AG04449 (cell line): ENCODE results near the gene LPP.

Source experiments
- CTCF ChIA-PET: fragments of 350-600 bp; formaldehyde crosslinking; extraction: SDS; loops from one replicate; lab custom pipeline; 2021; ENCODE audit warnings: antibody characterized with exemption; lab: Yijun Ruan, JAX
- POLR2A ChIA-PET: fragments of 400-600, 350-600 bp; formaldehyde crosslinking; extraction: SDS; loops from one replicate; lab custom pipeline; 2020; ENCODE audit warnings: antibody characterized with exemption, inconsistent platforms; lab: Yijun Ruan, JAX
- DNase-seq: peaks from one replicate; pipeline ENCODE4 v3.0.0-alpha.2; 2010; ENCODE audit warnings: low read depth, low spot score
- H3K4me3 ChIP-seq: 2 replicates; pipeline ENCODE4 v1.5.1; 2011; ENCODE audit warnings: low read depth, mild to moderate bottlenecking, control low read depth, low read length
- CTCF ChIP-seq: IDR thresholded peaks from one replicate; pipeline ENCODE4 v1.5.1; 2011; ENCODE audit warnings: mild to moderate bottlenecking, moderate library complexity, low read length, control low read depth, inconsistent platforms; ENCODE audit not compliant: insufficient read depth; ENCODE audit errors: missing control alignments

Gene LPP

GRCh38 chr3:188390343-188390718 is 236.4 kb downstream of the LPP start:
- ChIA-PET CTCF (interaction anchor here (1.4 kb wide), 1 partner anchor 565 kb away, joined by 4 read pairs; no protein-coding TSS in a partner anchor), POLR2A (no interaction called here)
- no peak for DNase-seq
- TF ChIP-seq CTCF = no peak
- no peak overlapping the region for H3K4me3 ChIP-seq

GRCh38 chr3:188390775-188391443 is 237.0 kb downstream of the LPP start:
- CTCF ChIA-PET = interaction anchor here (1.4 kb wide), 1 partner anchor 564 kb away, joined by 4 read pairs; no protein-coding TSS in a partner anchor
- no peak for DNase-seq
- no peak for TF ChIP-seq CTCF
- POLR2A ChIA-PET = no interaction called here
- H3K4me3 ChIP-seq = no peak overlapping the region

GRCh38 chr3:188391592-188391991 is 237.6 kb downstream of the LPP start:
- CTCF ChIA-PET = no interaction called here
- TF ChIP-seq CTCF = no peak
- POLR2A ChIA-PET = no interaction called here

GRCh38 chr3:188392076-188392475 is 238.1 kb downstream of the LPP start:
- TF ChIP-seq CTCF = no peak
- ChIA-PET POLR2A (no interaction called here), CTCF (no interaction called here)
- no peak for DNase-seq
- no peak overlapping the region for H3K4me3 ChIP-seq

More at GRCh38 chr3:188391592-188391991, 237.6 kb downstream of the LPP start:
- no peak overlapping the region for H3K4me3 ChIP-seq
- no peak for DNase-seq

- DNase-seq = no peak
- no peak for TF ChIP-seq CTCF
- H3K4me3 ChIP-seq = no peak overlapping the region
- ChIA-PET POLR2A (no interaction called here), CTCF (interaction anchor here (1.3 kb wide), 1 partner anchor 654 kb away, joined by 4 read pairs; no protein-coding TSS in a partner anchor)
Observed at GRCh38 chr3:188394623-188395022, 240.7 kb downstream of the LPP start.

- TF ChIP-seq CTCF = no peak
- no peak for DNase-seq
- no peak overlapping the region for H3K4me3 ChIP-seq
- ChIA-PET POLR2A (no interaction called here), CTCF (no interaction called here)
Observed at GRCh38 chr3:188396251-188396650, 242.3 kb downstream of the LPP start.
